ENCODE results near the gene TRIP10.
"Not testable (repeated sequence)": the region's sequence is repeated elsewhere in the genome, so short reads cannot be mapped to it uniquely, and the experiment has no call there.

The TRIP10 gene

GRCh38 chr19:6797646-6798045 is 58.2 kb downstream of the TRIP10 start (continued):
- no peak for TF ChIP-seq CSRNP3 (CRISPR knock-in tag; IDR thresholded peaks at IDR 0.05)
- no peak for TF ChIP-seq CSDC2 (CRISPR knock-in tag; IDR thresholded peaks at IDR 0.05)
- no peak for TF ChIP-seq SNAI2 (CRISPR knock-in tag; IDR thresholded peaks at IDR 0.05)
- TF ChIP-seq GLIS3 (CRISPR knock-in tag; IDR thresholded peaks at IDR 0.05) = no peak
- no peak for TF ChIP-seq BACH2 (CRISPR knock-in tag; IDR thresholded peaks at IDR 0.05; ENCODE audit: borderline replicate concordance)
- no peak for TF ChIP-seq ESRRG (CRISPR knock-in tag; IDR thresholded peaks at IDR 0.05)

- not testable (repeated sequence) for ATAC-seq
These were observed 60.8 kb downstream of the TRIP10 start for GRCh38 chr19:6800160-6800790.

GRCh38 chr19:6800991-6801484 is 61.6 kb downstream of the TRIP10 start:
- no peak; the same call in 2 of the 3 replicates for ATAC-seq
- TF ChIP-seq ZC3H10 (CRISPR knock-in tag; IDR thresholded peaks at IDR 0.05) = no peak
- no peak for TF ChIP-seq PPARA (CRISPR knock-in tag; IDR thresholded peaks at IDR 0.05; ENCODE audit: borderline replicate concordance)
- no peak for TF ChIP-seq ESRRG (CRISPR knock-in tag; IDR thresholded peaks at IDR 0.05)
- no peak for TF ChIP-seq TCF4 (CRISPR knock-in tag; IDR thresholded peaks at IDR 0.05; ENCODE audit: borderline replicate concordance)
- no peak for TF ChIP-seq SNAI2 (CRISPR knock-in tag; IDR thresholded peaks at IDR 0.05)
